Measurements from ENCODE around the gene PPP1R11.

GRCh38 chr6:30103872-30104179, 36.8 kb downstream of the PPP1R11 start:
- TF ChIP-seq CTCF (IDR thresholded peaks at IDR 0.05; ENCODE audit: poor library complexity) (no peak), EZH2 (IDR thresholded peaks at IDR 0.05; ENCODE audit: borderline replicate concordance) (no peak)

Data from hepatocyte (in vitro differentiated cells).